ENCODE data around the gene HMG20A. TPM values are rescaled to one million over a fixed set of nuclear protein-coding genes. Genes with fewer than 3 reads are reported as not detected.

Gene HMG20A
- total and polyA plus RNA-seq, 2 experiments from 2014 or later = 17.8 to 57.8 TPM

GRCh38 chr15:77497110-77497737 is 76.5 kb downstream of the HMG20A start:
- DNase-seq (ENCODE audit: low spot score) (no peak), ATAC-seq (peak; percentile 65)
- Histone ChIP-seq H3K36me3 (ENCODE audit: insufficient read depth) (no peaks in the 10 kb centered on the region), H2AFZ (peak overlapping the region; percentile 72), H3K4me2 (peak overlapping the region; percentile 19), H3K79me2 (replicated peaks; ENCODE audit: insufficient read depth) (no peaks in the 10 kb centered on the region), H3K4me3 (no peak overlapping the region), H3K27ac (ENCODE audit: low read depth) (peak overlapping the region; percentile 86), H3K4me1 (ENCODE audit: insufficient read depth) (peaks cover 38% of the 10 kb centered on the region), H3K9me2 (ENCODE audit: insufficient read depth) (no peaks in the 10 kb centered on the region), H3K27me3 (ENCODE audit: insufficient read depth) (no peaks in the 10 kb centered on the region), H3F3A (replicated peaks; ENCODE audit: low read depth) (peaks cover 3% of the 10 kb centered on the region), H4K20me1 (replicated peaks; ENCODE audit: insufficient read depth) (no peaks in the 10 kb centered on the region)
- Mint-ChIP-seq H3K27me3 (ENCODE audit: insufficient read depth, low read depth, poor library complexity) (peaks cover 11% of the 10 kb centered on the region), H3K27ac (peak overlapping the region; percentile 79), H3K9me3 (no peaks in the 10 kb centered on the region; the same call in 1 of the 3 replicates), H3K4me1 (peaks cover 43% of the 10 kb centered on the region), H3K4me3 (no peak overlapping the region), H3K36me3 (ENCODE audit: low read depth) (peaks cover 2% of the 10 kb centered on the region; the same call in 1 of the 3 replicates)
- TF ChIP-seq EZH2phosphoT487 (IDR thresholded peaks at IDR 0.05; ENCODE audit: unreplicated experiment) (no peak), CTCF (conservative IDR thresholded peaks at IDR 0.05; ENCODE audit: low read depth in 2 of 2) (no peak), ZNF331 (CRISPR knock-in tag; IDR thresholded peaks at IDR 0.05; ENCODE audit: low read depth) (no peak), POLR2AphosphoS5 (IDR thresholded peaks at IDR 0.05; ENCODE audit: low read depth) (no peak; the same call in 1 of the 2 replicates), STAT1 (IDR thresholded peaks at IDR 0.05; ENCODE audit: unreplicated experiment) (no peak), EZH2 (IDR thresholded peaks at IDR 0.05; ENCODE audit: low read depth, unreplicated experiment) (no peak), CREB1 (CRISPR knock-in tag; IDR thresholded peaks at IDR 0.05; ENCODE audit: low read depth) (no peak), ETS1 (IDR thresholded peaks at IDR 0.05) (no peak), NANOG (IDR thresholded peaks at IDR 0.05; ENCODE audit: borderline replicate concordance) (no peak), JUNB (IDR thresholded peaks at IDR 0.05; ENCODE audit: unreplicated experiment) (no peak), ZNF114 (CRISPR knock-in tag; IDR thresholded peaks at IDR 0.05) (no peak)
- TF ChIP-seq, protein P1, sequence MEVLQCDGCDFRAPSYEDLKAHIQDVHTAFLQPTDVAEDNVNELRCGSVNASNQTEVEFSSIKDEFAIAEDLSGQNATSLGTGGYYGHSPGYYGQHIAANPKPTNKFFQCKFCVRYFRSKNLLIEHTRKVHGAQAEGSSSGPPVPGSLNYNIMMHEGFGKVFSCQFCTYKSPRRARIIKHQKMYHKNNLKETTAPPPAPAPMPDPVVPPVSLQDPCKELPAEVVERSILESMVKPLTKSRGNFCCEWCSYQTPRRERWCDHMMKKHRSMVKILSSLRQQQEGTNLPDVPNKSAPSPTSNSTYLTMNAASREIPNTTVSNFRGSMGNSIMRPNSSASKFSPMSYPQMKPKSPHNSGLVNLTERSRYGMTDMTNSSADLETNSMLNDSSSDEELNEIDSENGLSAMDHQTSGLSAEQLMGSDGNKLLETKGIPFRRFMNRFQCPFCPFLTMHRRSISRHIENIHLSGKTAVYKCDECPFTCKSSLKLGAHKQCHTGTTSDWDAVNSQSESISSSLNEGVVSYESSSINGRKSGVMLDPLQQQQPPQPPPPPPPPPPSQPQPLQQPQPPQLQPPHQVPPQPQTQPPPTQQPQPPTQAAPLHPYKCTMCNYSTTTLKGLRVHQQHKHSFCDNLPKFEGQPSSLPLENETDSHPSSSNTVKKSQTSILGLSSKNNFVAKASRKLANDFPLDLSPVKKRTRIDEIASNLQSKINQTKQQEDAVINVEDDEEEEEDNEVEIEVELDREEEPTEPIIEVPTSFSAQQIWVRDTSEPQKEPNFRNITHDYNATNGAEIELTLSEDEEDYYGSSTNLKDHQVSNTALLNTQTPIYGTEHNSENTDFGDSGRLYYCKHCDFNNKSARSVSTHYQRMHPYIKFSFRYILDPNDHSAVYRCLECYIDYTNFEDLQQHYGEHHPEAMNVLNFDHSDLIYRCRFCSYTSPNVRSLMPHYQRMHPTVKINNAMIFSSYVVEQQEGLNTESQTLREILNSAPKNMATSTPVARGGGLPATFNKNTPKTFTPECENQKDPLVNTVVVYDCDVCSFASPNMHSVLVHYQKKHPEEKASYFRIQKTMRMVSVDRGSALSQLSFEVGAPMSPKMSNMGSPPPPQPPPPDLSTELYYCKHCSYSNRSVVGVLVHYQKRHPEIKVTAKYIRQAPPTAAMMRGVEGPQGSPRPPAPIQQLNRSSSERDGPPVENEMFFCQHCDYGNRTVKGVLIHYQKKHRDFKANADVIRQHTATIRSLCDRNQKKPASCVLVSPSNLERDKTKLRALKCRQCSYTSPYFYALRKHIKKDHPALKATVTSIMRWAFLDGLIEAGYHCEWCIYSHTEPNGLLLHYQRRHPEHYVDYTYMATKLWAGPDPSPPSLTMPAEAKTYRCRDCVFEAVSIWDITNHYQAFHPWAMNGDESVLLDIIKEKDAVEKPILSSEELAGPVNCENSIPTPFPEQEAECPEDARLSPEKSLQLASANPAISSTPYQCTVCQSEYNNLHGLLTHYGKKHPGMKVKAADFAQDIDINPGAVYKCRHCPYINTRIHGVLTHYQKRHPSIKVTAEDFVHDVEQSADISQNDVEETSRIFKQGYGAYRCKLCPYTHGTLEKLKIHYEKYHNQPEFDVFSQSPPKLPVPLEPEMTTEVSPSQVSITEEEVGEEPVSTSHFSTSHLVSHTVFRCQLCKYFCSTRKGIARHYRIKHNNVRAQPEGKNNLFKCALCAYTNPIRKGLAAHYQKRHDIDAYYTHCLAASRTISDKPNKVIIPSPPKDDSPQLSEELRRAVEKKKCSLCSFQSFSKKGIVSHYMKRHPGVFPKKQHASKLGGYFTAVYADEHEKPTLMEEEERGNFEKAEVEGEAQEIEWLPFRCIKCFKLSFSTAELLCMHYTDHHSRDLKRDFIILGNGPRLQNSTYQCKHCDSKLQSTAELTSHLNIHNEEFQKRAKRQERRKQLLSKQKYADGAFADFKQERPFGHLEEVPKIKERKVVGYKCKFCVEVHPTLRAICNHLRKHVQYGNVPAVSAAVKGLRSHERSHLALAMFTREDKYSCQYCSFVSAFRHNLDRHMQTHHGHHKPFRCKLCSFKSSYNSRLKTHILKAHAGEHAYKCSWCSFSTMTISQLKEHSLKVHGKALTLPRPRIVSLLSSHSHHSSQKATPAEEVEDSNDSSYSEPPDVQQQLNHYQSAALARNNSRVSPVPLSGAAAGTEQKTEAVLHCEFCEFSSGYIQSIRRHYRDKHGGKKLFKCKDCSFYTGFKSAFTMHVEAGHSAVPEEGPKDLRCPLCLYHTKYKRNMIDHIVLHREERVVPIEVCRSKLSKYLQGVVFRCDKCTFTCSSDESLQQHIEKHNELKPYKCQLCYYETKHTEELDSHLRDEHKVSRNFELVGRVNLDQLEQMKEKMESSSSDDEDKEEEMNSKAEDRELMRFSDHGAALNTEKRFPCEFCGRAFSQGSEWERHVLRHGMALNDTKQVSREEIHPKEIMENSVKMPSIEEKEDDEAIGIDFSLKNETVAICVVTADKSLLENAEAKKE (CRISPR knock-in tag; IDR thresholded peaks at IDR 0.05) = no peak
- TF ChIP-seq, protein P2, sequence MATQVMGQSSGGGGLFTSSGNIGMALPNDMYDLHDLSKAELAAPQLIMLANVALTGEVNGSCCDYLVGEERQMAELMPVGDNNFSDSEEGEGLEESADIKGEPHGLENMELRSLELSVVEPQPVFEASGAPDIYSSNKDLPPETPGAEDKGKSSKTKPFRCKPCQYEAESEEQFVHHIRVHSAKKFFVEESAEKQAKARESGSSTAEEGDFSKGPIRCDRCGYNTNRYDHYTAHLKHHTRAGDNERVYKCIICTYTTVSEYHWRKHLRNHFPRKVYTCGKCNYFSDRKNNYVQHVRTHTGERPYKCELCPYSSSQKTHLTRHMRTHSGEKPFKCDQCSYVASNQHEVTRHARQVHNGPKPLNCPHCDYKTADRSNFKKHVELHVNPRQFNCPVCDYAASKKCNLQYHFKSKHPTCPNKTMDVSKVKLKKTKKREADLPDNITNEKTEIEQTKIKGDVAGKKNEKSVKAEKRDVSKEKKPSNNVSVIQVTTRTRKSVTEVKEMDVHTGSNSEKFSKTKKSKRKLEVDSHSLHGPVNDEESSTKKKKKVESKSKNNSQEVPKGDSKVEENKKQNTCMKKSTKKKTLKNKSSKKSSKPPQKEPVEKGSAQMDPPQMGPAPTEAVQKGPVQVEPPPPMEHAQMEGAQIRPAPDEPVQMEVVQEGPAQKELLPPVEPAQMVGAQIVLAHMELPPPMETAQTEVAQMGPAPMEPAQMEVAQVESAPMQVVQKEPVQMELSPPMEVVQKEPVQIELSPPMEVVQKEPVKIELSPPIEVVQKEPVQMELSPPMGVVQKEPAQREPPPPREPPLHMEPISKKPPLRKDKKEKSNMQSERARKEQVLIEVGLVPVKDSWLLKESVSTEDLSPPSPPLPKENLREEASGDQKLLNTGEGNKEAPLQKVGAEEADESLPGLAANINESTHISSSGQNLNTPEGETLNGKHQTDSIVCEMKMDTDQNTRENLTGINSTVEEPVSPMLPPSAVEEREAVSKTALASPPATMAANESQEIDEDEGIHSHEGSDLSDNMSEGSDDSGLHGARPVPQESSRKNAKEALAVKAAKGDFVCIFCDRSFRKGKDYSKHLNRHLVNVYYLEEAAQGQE (IDR thresholded peaks at IDR 0.05; ENCODE audit: unreplicated experiment) = no peak

All from GM23338 (cell line).